Measurements from ENCODE around the gene TM4SF4. TPM values are rescaled to one million over a fixed set of nuclear protein-coding genes. Genes with fewer than 3 reads are reported as not detected.

TM4SF4 gene
- total RNA-seq, 1 experiment from 2014 or later = not detected

GRCh38 chr3:149496891-149497290 is 22.4 kb downstream of the TM4SF4 start:
- ChIA-PET POLR2A (ENCODE audit: unreplicated experiment) (interaction anchor here (1.0 kb wide), 1 partner anchor 119 kb away, joined by 10 read pairs; the partner anchor contains the start of gene TM4SF1), CTCF (interaction anchor here (0.6 kb wide), 2 partner anchors 220 to 275 kb away, joined by 3 to 5 read pairs; no protein-coding TSS in a partner anchor)
- no peaks in the 10 kb centered on the region for H4K20me1 ChIP-seq (ENCODE audit: insufficient read depth)
- H2AFZ ChIP-seq = no peak overlapping the region
- H3K9me2 ChIP-seq (ENCODE audit: insufficient read depth) = no peaks in the 10 kb centered on the region
- H3K4me1 ChIP-seq (replicated peaks; ENCODE audit: insufficient read depth) = peaks cover 10% of the 10 kb centered on the region
- H3F3A ChIP-seq (ENCODE audit: insufficient read depth, low read depth) = no peaks in the 10 kb centered on the region
- H3K27me3 ChIP-seq (ENCODE audit: insufficient read depth, low read depth) = no peaks in the 10 kb centered on the region
- intact Hi-C loops (cut with micrococcal nuclease; ENCODE audit: unreplicated experiment) = loop anchor here (10.0 kb wide), 1 partner anchor 728 kb away; no protein-coding TSS in a partner anchor
- no peak overlapping the region for H3K4me3 ChIP-seq
- no peaks in the 10 kb centered on the region for H3K79me2 ChIP-seq (ENCODE audit: low read depth)
- no peak for DNase-seq
- no peak overlapping the region for H3K27ac ChIP-seq
- TF ChIP-seq CTCF (conservative IDR thresholded peaks at IDR 0.05) (no peak), EZH2 (IDR thresholded peaks at IDR 0.05; ENCODE audit: low read depth) (no peak)
- H3K36me3 ChIP-seq (ENCODE audit: low read depth) = no peaks in the 10 kb centered on the region
- no TSS peak for BruUV-seq (replicated peaks)
- no peaks in the 10 kb centered on the region for H3K9me3 ChIP-seq (ENCODE audit: insufficient read depth, low read depth)
- H3K4me2 ChIP-seq = no peak overlapping the region

GRCh38 chr3:149497966-149498670 is 23.6 kb downstream of the TM4SF4 start:
- TF ChIP-seq CTCF (conservative IDR thresholded peaks at IDR 0.05) (no peak), EZH2 (IDR thresholded peaks at IDR 0.05; ENCODE audit: low read depth) (no peak)
- Histone ChIP-seq H3K36me3 (ENCODE audit: low read depth) (no peaks in the 10 kb centered on the region), H3K9me2 (ENCODE audit: insufficient read depth) (no peaks in the 10 kb centered on the region), H3F3A (ENCODE audit: insufficient read depth, low read depth) (no peaks in the 10 kb centered on the region), H3K4me2 (no peak overlapping the region), H4K20me1 (ENCODE audit: insufficient read depth) (no peaks in the 10 kb centered on the region), H2AFZ (no peak overlapping the region), H3K27ac (no peak overlapping the region), H3K9me3 (ENCODE audit: insufficient read depth, low read depth) (no peaks in the 10 kb centered on the region), H3K79me2 (ENCODE audit: low read depth) (no peaks in the 10 kb centered on the region), H3K27me3 (ENCODE audit: insufficient read depth, low read depth) (no peaks in the 10 kb centered on the region), H3K4me1 (replicated peaks; ENCODE audit: insufficient read depth) (peaks cover 13% of the 10 kb centered on the region), H3K4me3 (no peak overlapping the region)
- no TSS peak for BruUV-seq (replicated peaks)
- POLR2A ChIA-PET (ENCODE audit: unreplicated experiment) = interaction anchor here (1.0 kb wide), 1 partner anchor 120 kb away, joined by 10 read pairs; the partner anchor contains the start of gene TM4SF1
- no peak for DNase-seq
- intact Hi-C loops (cut with micrococcal nuclease; ENCODE audit: unreplicated experiment) = loop anchor here (10.0 kb wide), 1 partner anchor 727 kb away; no protein-coding TSS in a partner anchor
- CTCF ChIA-PET = no interaction called here

DNA sequence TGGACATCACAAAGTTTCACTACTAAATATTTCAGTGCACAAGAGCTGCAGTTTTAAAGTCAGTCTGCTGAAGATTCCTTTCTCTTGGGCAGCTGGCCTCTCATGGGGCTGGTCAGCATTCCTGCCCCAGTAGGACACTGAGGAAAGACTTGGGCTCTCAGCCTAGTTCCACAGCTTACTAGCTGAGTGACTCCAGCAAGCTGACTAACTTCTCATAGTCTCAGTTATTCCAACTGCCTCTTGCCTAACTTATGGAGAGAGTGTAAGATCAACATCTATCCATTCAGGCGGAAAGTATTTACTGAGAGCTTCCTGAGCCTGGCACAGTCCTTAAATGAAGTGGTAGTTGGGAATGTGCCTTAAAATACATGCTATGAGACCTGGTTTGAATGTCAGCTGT is 27.0 kb downstream of the TM4SF4 start:
- DNase-seq = peak; percentile 22 to 89
- Histone ChIP-seq H4K20me1 (ENCODE audit: insufficient read depth) (no peaks in the 10 kb centered on the region), H3K4me3 (no peak overlapping the region), H3K36me3 (ENCODE audit: low read depth) (no peaks in the 10 kb centered on the region), H3K4me2 (peak overlapping the region; percentile 26), H3K27me3 (ENCODE audit: insufficient read depth, low read depth) (no peaks in the 10 kb centered on the region), H3K9me3 (ENCODE audit: insufficient read depth, low read depth) (no peaks in the 10 kb centered on the region), H2AFZ (no peak overlapping the region), H3F3A (ENCODE audit: insufficient read depth, low read depth) (no peaks in the 10 kb centered on the region), H3K9me2 (ENCODE audit: insufficient read depth) (no peaks in the 10 kb centered on the region), H3K27ac (peak overlapping the region; percentile 48), H3K79me2 (ENCODE audit: low read depth) (no peaks in the 10 kb centered on the region), H3K4me1 (replicated peaks; ENCODE audit: insufficient read depth) (peaks cover 13% of the 10 kb centered on the region)
- TF ChIP-seq CTCF (conservative IDR thresholded peaks at IDR 0.05) (no peak), EZH2 (IDR thresholded peaks at IDR 0.05; ENCODE audit: low read depth) (no peak)
- BruUV-seq (replicated peaks) = no TSS peak
- intact Hi-C loops (cut with micrococcal nuclease; ENCODE audit: unreplicated experiment) = no loop called here
- POLR2A ChIA-PET (ENCODE audit: unreplicated experiment) = interaction anchor here (0.6 to 0.7 kb wide), 2 partner anchors 157 to 650 kb away, joined by 3 to 6 read pairs; no protein-coding TSS in a partner anchor
- CTCF ChIA-PET = interaction anchor here (1.0 kb wide), 1 partner anchor 12 kb away, joined by 3 read pairs; no protein-coding TSS in a partner anchor

Data from PC-9 (cell line).